Uterus (tissue), 2 donors: ENCODE measurements around the gene SLC2A9.

ENCODE experiments used
- POLR2A ChIP-seq, 2 donors: fragments of 450-650 bp; IDR thresholded peaks; one replicate each; pipeline ENCODE4 v1.6.1; 2016; ENCODE audit warnings: antibody characterized with exemption in 2 of 2, mild to moderate bottlenecking in 1 of 2, moderate library complexity in 1 of 2
- TF ChIP-seq, protein P1 (sequence below), 4 experiments: fragments of 200-600 bp in 2 of 4; fragments of 450-650 bp in 2 of 4; sonication (generic) in 2 of 4; IDR thresholded peaks; one replicate each; pipeline ENCODE4 v1.5.1; 2016 to 2019; ENCODE audit warnings: antibody characterized with exemption in 4 of 4, mild to moderate bottlenecking in 2 of 4, moderate library complexity in 1 of 4

DNA sequence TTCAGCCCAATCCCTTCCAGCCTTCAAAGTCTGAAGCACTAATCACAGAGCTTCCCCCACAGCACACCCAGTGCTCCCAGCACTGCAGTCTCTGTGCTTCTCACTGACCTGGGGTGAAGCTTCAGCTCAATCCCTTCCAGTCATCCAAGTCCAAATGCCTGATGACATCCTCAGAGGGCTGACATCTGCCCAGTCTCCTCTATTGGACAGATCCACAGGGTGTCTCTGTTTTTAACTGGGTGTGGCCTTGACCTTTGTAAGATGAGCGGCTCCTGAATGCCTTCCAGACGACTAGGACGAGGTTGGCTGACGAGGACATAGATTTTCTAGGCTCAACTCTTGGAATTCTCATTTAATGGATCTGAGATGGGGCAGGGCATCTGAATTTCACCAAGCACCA lies 7.6 kb upstream of the SLC2A9 start:
- TF ChIP-seq, protein P1, sequence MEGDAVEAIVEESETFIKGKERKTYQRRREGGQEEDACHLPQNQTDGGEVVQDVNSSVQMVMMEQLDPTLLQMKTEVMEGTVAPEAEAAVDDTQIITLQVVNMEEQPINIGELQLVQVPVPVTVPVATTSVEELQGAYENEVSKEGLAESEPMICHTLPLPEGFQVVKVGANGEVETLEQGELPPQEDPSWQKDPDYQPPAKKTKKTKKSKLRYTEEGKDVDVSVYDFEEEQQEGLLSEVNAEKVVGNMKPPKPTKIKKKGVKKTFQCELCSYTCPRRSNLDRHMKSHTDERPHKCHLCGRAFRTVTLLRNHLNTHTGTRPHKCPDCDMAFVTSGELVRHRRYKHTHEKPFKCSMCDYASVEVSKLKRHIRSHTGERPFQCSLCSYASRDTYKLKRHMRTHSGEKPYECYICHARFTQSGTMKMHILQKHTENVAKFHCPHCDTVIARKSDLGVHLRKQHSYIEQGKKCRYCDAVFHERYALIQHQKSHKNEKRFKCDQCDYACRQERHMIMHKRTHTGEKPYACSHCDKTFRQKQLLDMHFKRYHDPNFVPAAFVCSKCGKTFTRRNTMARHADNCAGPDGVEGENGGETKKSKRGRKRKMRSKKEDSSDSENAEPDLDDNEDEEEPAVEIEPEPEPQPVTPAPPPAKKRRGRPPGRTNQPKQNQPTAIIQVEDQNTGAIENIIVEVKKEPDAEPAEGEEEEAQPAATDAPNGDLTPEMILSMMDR (IDR thresholded peaks at IDR 0.05): no peak
- TF ChIP-seq POLR2A (IDR thresholded peaks at IDR 0.05): no peak
